CD4-positive, alpha-beta T cell treated with Interleukin-10 for 1 hour (primary cell): ENCODE data around the gene C1GALT1.
"Not testable (repeated sequence)": the region's sequence is repeated elsewhere in the genome, so short reads cannot be mapped to it uniquely, and the experiment has no call there.

Source experiments
- DNase-seq: peaks from one replicate; pipeline ENCODE4 v3.0.0-alpha.2; 2020

The C1GALT1 gene

DNA sequence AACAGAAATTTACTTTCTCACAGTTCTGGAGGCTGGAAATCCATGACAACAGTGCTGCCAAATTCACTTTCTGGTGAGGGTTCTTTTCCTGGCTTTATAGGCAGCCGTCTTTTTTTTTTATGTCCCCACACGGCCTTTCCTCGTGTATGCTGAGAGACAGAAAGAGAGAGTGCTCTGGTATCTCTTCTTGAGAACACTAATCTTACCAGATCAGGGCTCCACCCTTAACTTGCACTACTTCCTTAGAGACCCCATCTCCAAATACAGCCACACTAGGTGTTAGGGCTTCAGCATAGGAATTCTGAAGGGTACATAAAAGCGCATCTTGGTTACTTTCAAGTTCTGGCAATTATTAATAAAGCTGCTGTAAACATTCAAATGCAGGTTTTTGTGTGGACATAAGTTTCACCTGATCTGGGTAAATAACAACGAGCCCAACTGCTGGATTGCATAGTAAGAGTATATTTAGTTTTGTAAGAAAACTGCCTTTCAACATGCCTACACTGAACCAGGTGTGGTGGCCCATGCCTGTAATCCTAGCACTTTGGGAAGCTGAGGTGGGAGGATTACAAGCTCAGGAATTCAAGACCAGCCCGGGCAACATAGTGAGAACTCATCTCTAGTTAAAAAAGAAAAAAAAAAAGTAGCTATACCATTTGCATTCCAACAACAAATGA, 8.2 kb upstream of the C1GALT1 start:
- DNase-seq: no peak

- DNase-seq: no peak
Observed at GRCh38 chr7:7175075-7175695, 7.2 kb upstream of the C1GALT1 start.

GRCh38 chr7:7176406-7177043, 5.8 kb upstream of the C1GALT1 start:
- no peak for DNase-seq

GRCh38 chr7:7177044-7177517, 5.3 kb upstream of the C1GALT1 start:
- DNase-seq: no peak

DNA sequence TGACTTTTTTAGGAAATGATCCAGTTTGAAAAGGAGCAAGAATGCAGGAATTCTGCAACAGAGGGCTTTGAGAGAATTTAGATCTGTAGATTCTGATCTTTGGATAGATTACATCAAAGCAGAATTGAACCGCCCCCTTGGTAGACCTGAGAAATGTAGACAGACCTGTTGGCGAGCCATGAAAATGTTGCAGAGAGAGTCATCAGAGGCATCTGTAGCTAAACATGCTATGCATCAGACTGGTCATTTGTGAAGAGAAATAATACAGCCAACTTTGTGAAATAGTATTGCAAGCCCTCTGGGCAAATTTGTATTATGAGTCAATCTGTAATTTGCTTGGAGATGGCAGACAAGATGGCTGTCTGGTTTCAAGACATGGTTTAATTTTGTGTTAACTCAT, 4.3 kb upstream of the C1GALT1 start:
- DNase-seq: no peak

DNA sequence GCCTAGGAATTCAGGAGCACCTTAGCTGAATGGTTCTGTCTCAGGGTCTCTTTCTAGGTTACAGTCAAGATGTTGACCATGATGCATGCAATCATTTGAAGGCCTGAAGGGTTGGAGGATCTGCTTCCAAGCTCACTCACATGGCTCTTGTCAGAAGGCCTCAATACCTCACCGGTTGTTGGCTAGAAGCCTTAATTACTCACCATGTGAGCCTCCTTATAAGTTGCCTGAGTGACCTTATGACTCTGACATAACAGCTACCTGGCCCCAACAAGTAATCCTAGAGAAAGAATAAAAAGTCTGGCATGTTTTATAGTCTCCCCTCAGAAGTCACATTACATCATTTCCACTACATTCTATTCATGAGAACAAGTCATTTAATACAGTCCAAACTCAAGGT, 3.4 kb upstream of the C1GALT1 start:
- no peak for DNase-seq

- no peak for DNase-seq
Observed at GRCh38 chr7:7180725-7181449, 1.5 kb upstream of the C1GALT1 start.

- DNase-seq: peak; percentile 76
Observed at GRCh38 chr7:7181519-7182155, 707 bp upstream of the C1GALT1 start.

- peak; percentile 55 for DNase-seq
Observed at GRCh38 chr7:7183061-7183837, 905 bp downstream of the C1GALT1 start.

DNA sequence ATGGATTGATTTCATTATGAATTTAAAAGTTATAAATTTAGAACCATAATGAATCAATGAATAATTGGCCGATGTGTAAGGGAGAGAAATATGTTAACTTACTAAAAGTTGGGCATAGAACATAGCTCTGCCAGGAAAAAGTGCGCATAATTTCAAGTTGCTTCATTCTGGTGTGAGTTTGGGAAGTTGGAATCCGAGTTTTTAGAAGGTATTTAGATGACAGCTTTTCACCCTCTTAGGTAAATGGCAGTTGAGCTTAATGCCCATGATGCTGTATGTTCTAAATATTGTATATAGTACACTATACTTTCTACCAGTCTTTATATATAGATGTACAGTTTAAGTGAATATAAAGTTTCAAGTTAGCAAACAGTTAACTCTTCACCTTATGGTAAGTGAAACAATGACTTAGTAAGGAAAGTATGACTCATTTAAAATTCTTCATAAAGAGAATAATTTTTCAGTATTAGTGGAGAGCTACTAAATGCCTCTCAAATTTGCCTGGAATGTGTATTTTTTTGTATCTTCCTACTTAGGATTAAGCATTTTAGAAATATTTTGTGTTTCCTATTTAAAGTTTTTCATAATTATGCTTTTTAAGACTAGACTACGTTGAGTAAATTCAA, 1.6 kb downstream of the C1GALT1 start:
- DNase-seq: no peak

DNA sequence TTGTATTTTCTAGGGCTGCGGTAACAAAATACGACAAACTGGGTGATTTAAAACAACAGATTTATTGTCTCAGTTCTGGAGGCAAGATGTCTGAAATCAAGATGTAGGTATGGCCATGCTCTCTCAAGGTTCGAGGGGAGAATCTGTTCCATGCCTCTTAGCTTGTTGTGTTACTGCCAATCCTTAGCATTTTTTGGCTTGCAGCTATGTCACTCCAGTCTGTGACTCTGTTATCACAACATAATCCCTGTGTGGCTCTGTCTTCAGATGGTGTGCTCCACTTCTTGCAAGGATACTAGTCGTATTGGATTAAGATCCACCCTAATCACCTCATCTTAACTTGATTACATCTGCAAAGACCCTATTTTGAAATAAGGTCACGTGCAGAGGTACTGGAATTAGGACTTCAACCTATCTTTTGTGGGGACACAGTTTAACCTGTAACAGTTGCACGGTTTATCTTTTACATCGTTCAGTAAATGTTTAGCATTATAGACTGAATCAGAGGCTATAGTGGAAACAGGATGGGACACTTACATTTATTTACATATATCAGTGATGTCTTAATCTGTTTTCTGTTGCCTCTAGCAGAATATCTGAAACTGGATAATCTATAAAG, 3.1 kb downstream of the C1GALT1 start:
- DNase-seq: no peak

GRCh38 chr7:7188091-7188490, 5.7 kb downstream of the C1GALT1 start:
- DNase-seq: no peak

- DNase-seq: no peak
Observed at GRCh38 chr7:7188742-7189141, 6.4 kb downstream of the C1GALT1 start.

DNA sequence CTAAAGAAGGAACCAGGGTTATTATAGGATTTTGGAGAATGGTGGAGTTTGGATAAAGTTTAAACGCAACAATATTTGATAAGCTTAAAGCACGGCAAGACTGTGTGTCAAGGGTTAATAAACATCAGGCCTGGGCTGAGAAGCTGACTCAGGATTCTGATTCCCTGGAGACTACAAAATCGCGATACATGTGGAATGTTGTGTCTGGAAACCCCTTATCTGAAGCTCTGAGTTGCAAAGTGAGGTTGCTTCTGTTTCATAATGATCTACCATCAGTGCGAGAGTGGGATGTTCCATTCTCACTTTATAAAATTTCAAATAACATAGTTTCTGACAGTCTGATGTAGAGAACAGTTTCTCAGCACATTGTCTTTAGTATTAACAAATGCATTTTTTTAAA, 7.8 kb downstream of the C1GALT1 start:
- no peak for DNase-seq

- no peak for DNase-seq
Observed at GRCh38 chr7:7191137-7191536, 8.8 kb downstream of the C1GALT1 start.

DNA sequence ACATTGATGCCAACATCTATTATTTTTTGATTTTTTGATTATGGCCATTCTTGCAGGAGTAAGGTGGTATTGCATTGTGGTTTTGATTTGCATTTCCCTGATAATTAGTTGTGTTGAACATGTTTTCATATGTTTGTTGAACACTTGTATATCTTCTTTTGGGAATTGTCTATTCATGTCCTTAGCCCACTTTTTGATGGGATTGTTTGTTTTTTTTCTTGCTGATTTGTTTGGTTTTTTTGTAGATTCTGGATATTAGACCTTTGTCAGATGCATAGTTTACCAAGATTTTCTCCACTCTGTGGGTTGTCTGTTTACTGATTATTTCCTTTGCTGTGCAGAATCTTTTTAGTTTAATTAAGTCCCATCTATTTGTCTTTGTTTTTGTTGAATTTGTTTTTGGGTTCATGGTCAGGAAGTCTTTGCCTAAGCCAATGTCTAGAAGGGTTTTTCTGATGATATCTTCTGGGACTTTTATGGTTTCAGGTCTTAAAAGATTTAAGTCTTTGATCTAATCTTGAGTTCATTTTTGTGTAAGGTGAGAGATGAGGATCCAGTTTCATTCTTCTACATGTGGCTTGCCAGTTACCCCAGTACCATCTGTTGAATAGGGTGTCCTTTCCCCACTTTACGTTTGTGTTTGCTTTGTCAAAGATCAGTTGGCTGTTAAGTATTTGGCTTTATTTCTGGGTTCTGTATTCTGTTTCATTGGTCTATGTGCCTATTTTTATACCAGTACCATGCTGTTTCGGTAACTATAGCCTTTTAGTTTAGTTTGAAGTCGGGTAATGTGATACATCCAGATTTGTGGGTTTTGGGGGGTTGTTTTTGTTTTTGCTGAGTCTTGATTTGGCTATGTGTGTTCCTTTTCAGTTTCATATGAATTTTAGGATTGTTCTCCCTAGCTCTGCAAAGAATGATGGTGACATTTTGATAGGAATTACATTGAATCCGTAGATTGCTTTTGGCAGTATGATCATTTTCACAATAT, 10.7 kb downstream of the C1GALT1 start:
- peak; percentile 37 for DNase-seq

- DNase-seq: not testable (repeated sequence)
Observed at GRCh38 chr7:7199592-7199991, 17.2 kb downstream of the C1GALT1 start.

DNA sequence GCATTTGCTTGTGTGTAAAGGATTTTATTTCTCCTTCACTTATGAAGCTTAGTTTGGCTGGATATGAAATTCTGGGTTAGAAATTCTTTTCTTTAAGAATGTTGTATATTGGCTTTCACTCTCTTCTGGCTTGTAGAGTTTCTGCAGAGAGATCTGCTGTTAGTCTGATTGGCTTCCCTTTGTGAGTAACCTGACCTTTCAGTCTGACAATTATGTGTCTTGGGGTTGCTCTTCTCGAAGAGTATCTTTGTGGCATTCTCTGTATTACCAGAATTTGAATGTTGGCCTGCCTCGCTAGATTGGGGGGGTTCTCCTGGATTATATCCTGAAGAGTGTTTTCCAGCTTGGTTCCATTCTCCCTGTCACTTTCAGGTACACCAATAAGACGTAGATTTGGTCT, 17.9 kb downstream of the C1GALT1 start:
- DNase-seq: not testable (repeated sequence)

DNA sequence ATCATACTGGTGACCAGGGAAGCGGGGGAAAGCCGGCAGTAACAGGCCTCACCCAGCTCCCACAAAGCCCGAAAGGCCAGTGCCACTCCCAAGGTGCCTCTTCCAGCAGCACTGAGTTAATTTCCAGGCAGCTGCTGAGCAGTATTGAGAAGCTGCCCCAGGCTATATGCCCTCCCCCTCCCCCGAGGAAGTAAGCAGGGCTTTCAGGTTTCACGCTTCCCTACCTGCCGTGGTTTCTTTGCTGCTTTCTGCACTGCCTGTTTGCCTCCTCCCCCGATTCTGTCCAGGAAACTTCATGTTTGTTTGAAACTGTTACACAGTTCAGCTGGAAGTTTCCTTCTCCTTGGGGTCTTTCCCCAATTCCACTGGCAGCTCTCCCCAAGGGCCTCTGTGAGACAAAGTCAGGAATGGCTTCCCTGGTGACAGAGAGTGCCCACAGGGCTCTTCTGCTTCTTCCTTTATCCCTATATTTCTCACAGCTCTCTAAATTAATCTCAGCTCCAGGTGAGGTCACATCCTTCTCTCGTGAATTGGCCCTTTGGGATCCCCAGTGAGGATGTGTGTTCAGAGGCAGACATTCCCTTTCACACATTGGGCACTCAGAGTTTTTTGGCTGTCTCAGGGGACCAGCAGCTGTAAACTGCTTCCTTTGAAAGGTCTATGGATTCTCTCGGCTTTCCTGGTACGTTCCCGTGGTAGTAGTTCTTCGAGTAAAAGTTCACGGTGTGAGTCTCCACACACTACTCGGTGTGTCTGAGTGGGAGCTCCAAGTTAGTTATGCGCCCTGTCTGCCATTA, 19.4 kb downstream of the C1GALT1 start:
- DNase-seq: peak; percentile 47
